HG02642 (cell line): ENCODE results near the gene AHNAK.
"Not testable (repeated sequence)": the region's sequence is repeated elsewhere in the genome, so short reads cannot be mapped to it uniquely, and the experiment has no call there.

Experiments
- ATAC-seq: cut with Tn5 transposase; IDR thresholded peaks from one replicate; pipeline ENCODE4 v1.9.1; 2021; ENCODE audit warnings: mild to moderate bottlenecking; ENCODE audit not compliant: unreplicated experiment, poor library complexity

Gene AHNAK

GRCh38 chr11:62398011-62398994 lies 148.3 kb downstream of the AHNAK start:
- ATAC-seq: no peak

GRCh38 chr11:62395885-62396551 lies 150.6 kb downstream of the AHNAK start:
- ATAC-seq: no peak

GRCh38 chr11:62394825-62395538 lies 151.6 kb downstream of the AHNAK start:
- no peak for ATAC-seq

DNA sequence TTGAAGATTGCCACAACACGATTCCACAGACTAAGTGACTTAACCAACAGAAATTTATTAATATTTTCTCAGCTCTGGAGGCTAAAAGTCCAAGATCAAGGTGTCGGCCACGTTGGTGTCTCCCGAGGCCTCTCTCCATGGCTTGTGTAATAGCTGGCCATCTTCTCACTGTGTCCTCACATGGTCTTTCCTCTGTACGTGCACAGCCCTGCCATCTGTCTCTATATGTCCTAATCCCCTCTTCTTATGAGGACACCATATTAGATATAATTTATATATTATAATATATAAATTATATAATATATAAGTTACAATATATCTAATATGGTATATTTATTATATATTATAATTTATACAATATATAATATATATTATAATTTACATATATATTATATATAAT lies 152.9 kb downstream of the AHNAK start:
- ATAC-seq: no peak

- ATAC-seq: no peak
Measured at GRCh38 chr11:62393061-62393611, 153.5 kb downstream of the AHNAK start.

DNA sequence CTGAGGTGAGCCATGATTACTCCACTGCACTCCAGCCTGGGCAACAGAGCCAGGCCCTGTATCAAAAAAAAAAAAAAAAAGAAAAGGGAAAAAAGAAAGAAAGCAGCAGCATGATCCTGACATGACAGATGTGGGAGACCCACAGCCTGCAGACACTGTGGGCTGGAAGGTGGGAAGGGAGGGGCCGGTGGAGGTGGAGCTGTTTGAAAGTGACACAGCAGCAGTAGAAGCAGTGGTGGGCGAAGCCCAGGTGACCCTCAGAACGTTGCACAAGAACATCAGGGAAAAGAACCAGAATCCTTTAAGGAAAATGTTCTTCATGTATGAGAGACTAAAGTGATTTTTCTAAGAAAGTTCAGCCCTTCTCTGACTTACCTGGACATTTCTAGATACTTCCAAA lies 154.1 kb downstream of the AHNAK start:
- no peak for ATAC-seq

DNA sequence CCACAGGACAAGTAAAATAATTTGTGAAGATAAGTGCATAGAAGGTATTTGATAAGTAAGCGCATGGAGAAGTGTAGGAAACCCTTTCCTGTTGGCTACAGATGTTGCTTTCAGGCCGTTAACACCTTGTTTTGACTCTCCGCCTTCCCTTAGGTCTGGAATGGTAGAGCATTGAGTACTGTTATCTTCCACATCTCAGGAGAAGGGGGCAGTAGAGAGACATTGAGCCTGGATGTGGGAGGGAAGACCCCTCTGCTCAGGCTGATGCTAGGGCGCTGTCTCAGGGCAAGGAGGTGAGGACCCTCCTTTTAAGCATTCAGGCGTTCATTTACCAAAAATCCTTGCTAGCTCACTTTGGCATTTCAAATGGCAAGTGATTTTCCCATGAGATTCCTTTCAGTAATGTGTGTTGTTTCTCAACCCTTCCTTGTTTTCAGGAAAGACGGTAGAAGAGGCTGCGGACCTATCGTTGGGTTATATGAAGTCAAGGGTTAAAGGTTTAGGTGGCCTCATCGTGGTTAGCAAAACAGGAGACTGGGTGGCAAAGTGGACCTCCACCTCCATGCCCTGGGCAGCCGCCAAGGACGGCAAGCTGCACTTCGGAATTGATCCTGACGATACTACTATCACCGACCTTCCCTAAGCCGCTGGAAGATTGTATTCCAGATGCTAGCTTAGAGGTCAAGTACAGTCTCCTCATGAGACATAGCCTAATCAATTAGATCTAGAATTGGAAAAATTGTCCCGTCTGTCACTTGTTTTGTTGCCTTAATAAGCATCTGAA lies 154.8 kb downstream of the AHNAK start:
- ATAC-seq: no peak

DNA sequence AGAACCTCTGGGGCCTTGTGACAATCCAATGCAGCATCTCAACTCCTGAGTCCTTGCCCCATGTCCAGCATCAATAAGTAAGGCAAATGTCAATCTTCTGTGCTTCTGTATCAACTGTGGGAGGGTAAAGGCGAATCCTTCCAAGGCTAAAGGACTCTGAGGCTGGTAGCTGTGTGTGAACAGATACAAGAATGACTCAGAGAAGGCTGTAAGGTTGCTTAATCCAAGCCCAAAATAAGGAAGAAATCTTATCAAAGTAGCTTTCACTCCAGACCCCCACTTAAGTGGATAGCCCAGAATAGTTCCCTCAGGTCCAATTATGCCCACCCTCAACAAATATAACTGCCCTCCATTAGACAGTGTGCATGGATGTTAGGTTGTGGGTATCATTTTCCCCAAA lies 155.9 kb downstream of the AHNAK start:
- no peak for ATAC-seq

- no peak for ATAC-seq
Measured at GRCh38 chr11:62390237-62390636, 156.4 kb downstream of the AHNAK start.

DNA sequence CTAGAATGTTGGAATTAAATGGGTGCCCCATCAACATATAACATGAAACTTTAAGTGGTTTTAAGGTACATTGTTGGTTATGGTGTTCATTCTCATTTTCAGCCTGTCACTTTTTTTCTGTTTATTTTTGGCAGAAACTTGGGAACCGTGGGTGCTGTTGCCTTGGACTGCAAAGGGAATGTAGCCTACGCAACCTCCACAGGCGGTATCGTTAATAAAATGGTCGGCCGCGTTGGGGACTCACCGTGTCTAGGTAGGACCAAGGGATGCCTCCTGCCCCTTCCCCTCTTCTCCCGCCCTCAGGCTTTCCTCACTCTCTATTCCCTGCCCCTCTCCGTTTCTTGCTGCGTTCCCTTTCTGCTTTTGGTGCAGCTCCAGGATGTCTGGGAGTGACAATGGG lies 157.6 kb downstream of the AHNAK start:
- ATAC-seq: no peak

GRCh38 chr11:62387381-62387780 lies 159.2 kb downstream of the AHNAK start:
- ATAC-seq: no peak

DNA sequence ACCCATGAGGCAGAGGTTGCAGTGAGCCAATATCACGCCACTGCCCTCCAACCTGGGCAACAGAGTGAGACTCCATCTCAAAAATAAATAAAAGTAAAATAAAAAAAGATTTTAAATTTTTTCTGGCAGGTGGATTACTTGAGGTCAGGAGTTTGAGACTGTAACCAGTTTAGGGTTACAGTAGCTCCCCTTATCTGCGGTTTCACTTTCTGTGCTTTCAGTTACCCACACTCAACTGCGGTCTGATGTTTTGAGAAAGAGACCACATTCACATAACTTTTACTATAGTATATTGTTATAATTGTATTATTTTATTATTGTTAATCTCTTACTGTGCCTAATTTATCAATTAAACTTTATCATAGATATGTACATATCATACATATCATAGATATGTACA lies 160.5 kb downstream of the AHNAK start:
- ATAC-seq: not testable (repeated sequence)

- ATAC-seq: no peak
Measured at GRCh38 chr11:62383822-62384221, 162.8 kb downstream of the AHNAK start.
